PC-9 (cell line): ENCODE results near the gene NELFCD.

Experiments
- EZH2 ChIP-seq: fragments of 200-600 bp; sonication (generic); IDR thresholded peaks from 2 replicates; pipeline ENCODE4 v1.8.0; 2017; ENCODE audit warnings: antibody characterized with exemption, low read depth
- TF ChIP-seq, protein P1 (sequence below): fragments of 200-600 bp; sonication (generic); conservative IDR thresholded peaks from 2 replicates; pipeline ENCODE4 v1.6.1; 2017; ENCODE audit warnings: mixed run types, antibody characterized with exemption, mild to moderate bottlenecking, moderate library complexity

DNA sequence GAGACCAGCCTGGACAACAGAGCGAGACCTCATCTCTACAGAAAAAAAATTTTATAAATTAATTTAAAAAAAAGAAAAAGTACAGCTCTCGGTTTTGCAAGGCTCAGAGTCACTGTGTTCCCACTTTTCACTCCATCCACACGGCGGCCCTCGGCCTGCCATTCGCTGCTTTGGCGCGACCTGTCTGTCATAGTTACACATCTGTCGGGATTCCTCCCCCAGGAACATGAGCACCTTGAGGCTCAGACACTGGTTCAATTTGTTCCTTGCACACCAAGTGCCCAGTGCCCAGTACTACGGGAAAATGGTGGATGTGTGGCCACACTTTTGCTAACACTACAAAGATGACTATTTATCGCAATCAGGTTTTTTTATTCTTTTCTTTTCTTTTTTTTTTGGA, 17.6 kb downstream of the NELFCD start:
- TF ChIP-seq, protein P1, sequence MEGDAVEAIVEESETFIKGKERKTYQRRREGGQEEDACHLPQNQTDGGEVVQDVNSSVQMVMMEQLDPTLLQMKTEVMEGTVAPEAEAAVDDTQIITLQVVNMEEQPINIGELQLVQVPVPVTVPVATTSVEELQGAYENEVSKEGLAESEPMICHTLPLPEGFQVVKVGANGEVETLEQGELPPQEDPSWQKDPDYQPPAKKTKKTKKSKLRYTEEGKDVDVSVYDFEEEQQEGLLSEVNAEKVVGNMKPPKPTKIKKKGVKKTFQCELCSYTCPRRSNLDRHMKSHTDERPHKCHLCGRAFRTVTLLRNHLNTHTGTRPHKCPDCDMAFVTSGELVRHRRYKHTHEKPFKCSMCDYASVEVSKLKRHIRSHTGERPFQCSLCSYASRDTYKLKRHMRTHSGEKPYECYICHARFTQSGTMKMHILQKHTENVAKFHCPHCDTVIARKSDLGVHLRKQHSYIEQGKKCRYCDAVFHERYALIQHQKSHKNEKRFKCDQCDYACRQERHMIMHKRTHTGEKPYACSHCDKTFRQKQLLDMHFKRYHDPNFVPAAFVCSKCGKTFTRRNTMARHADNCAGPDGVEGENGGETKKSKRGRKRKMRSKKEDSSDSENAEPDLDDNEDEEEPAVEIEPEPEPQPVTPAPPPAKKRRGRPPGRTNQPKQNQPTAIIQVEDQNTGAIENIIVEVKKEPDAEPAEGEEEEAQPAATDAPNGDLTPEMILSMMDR, result no peak
- no peak for TF ChIP-seq EZH2
